Caco-2 (cell line): ENCODE measurements around the gene GPR183. TPM values are rescaled to one million over a fixed set of nuclear protein-coding genes. Genes with fewer than 3 reads are reported as not detected.

Experiments
- BruUV-seq: library from RNA; stranded (reverse); fragments of 400-500 nt; replicated peaks from 2 replicates; lab custom pipeline; 2021; lab: Mats Ljungman, UMichigan
- CTCF ChIA-PET: fragments of 300-600 bp; sonication (Branson Sonifier 250); formaldehyde crosslinking; loops from one replicate; lab custom pipeline; 2022; ENCODE audit warnings: antibody characterized with exemption; lab: Charles Lee
- POLR2A ChIA-PET: fragments of 300-600 bp; sonication (Branson Sonifier 250); formaldehyde crosslinking; loops from one replicate; lab custom pipeline; 2022; ENCODE audit warnings: antibody characterized with exemption; lab: Charles Lee
- DNase-seq, 2 experiments: peaks; one replicate each; pipeline versions ENCODE4 v3.0.0 to v3.0.0-alpha.2; 2020 to 2022
- H3K27me3 ChIP-seq: replicated peaks from 2 replicates; pipeline ENCODE4 v1.6.0; 2011; ENCODE audit warnings: low read length; ENCODE audit not compliant: control insufficient read depth, insufficient read depth
- H3K36me3 ChIP-seq: 2 replicates; pipeline ENCODE4 v1.5.1; 2011; ENCODE audit warnings: low read length; ENCODE audit not compliant: control insufficient read depth, insufficient read depth
- H3K4me1 ChIP-seq: fragments of 250-450 bp; sonication (Bioruptor Pico); 2 replicates; pipeline ENCODE4 v1.5.1; 2020; ENCODE audit warnings: mild to moderate bottlenecking
- H3K4me3 ChIP-seq: 2 replicates; pipeline ENCODE4 v1.5.1; 2011; ENCODE audit warnings: low read depth, mild to moderate bottlenecking, control low read depth, low read length
- H3K9me3 ChIP-seq: fragments of 250-450 bp; sonication (Bioruptor Pico); 2 replicates; pipeline ENCODE4 v1.5.1; 2020; ENCODE audit warnings: mild to moderate bottlenecking, moderate library complexity
- H3K27ac Mint-ChIP-seq: one replicate; pipeline ENCODE4 v1.8.0; 2022; ENCODE audit warnings: mixed read lengths; ENCODE audit not compliant: unreplicated experiment
- H3K27me3 Mint-ChIP-seq: one replicate; pipeline ENCODE4 v1.8.0; 2022; ENCODE audit warnings: mixed read lengths; ENCODE audit not compliant: insufficient read depth, unreplicated experiment
- H3K36me3 Mint-ChIP-seq: one replicate; pipeline ENCODE4 v1.8.0; 2022; ENCODE audit warnings: mild to moderate bottlenecking, mixed read lengths; ENCODE audit not compliant: insufficient read depth, unreplicated experiment
- H3K4me1 Mint-ChIP-seq: one replicate; pipeline ENCODE4 v1.8.0; 2022; ENCODE audit warnings: low read depth, mixed read lengths; ENCODE audit not compliant: unreplicated experiment
- H3K4me3 Mint-ChIP-seq: one replicate; pipeline ENCODE4 v1.8.0; 2022; ENCODE audit warnings: mild to moderate bottlenecking, moderate library complexity, mixed read lengths; ENCODE audit not compliant: unreplicated experiment
- H3K9me3 Mint-ChIP-seq: one replicate; pipeline ENCODE4 v1.8.0; 2022; ENCODE audit warnings: mixed read lengths; ENCODE audit not compliant: unreplicated experiment
- CTCF ChIP-seq, 2 experiments: fragments of 200-600 bp in 1 of 2; IDR thresholded peaks; 1 replicate in 1 of 2; 2 replicates in 1 of 2; pipeline versions ENCODE4 v1.5.1 to v1.8.0; 2011 to 2022; ENCODE audit warnings: antibody characterized with exemption in 1 of 2, control low read depth in 1 of 2, inconsistent platforms in 1 of 2, low read depth in 1 of 2, low read length in 1 of 2, mild to moderate bottlenecking in 1 of 2, moderate library complexity in 1 of 2; ENCODE audit not compliant: insufficient read depth in 1 of 2, severe bottlenecking in 1 of 2, unreplicated experiment in 1 of 2
- intact Hi-C: fragments of 100-400 bp; cut with micrococcal nuclease; formaldehyde crosslinking; loops from one replicate; pipeline ENCODE4 v1.10.0; 2022; ENCODE audit not compliant: unreplicated experiment
- total RNA-seq: library from RNA; stranded (reverse); gene quantifications from 2 replicates; pipeline ENCODE4 v1.2.3, GENCODE V29; 2022

The GPR183 gene
- total RNA-seq, 1 experiment from 2014 or later = not detected

- no peak overlapping the region for H3K4me3 Mint-ChIP-seq
- intact Hi-C loops = no loop called here
- Histone ChIP-seq H3K36me3 (no peaks in the 10 kb centered on the region; the same call in 1 of the 2 replicates), H3K9me3 (no peaks in the 10 kb centered on the region), H3K4me1 (no peaks in the 10 kb centered on the region), H3K27me3 (no peaks in the 10 kb centered on the region), H3K4me3 (no peak overlapping the region)
- no TSS peak for BruUV-seq
- no peak for DNase-seq
- no peaks in the 10 kb centered on the region for H3K4me1 Mint-ChIP-seq
- ChIA-PET CTCF (no interaction called here), POLR2A (no interaction called here)
- peaks cover 11% of the 10 kb centered on the region for H3K36me3 Mint-ChIP-seq
- no peaks in the 10 kb centered on the region for H3K9me3 Mint-ChIP-seq
- H3K27ac Mint-ChIP-seq = no peak overlapping the region
- no peak for TF ChIP-seq CTCF (IDR thresholded peaks at IDR 0.05; ENCODE audit: insufficient read depth in 1 of 2, low read depth in 1 of 2, low read length in 1 of 2, severe bottlenecking in 1 of 2, unreplicated experiment in 1 of 2)
- no peaks in the 10 kb centered on the region for H3K27me3 Mint-ChIP-seq
These were observed 20.6 kb upstream of the GPR183 start for GRCh38 chr13:99327761-99328160.

GRCh38 chr13:99327126-99327525, 19.9 kb upstream of the GPR183 start:
- H3K27me3 Mint-ChIP-seq = no peaks in the 10 kb centered on the region
- CTCF ChIA-PET = no interaction called here
- H3K9me3 Mint-ChIP-seq = no peaks in the 10 kb centered on the region

GRCh38 chr13:99326012-99326411, 18.8 kb upstream of the GPR183 start:
- no peak for TF ChIP-seq CTCF (IDR thresholded peaks at IDR 0.05; ENCODE audit: insufficient read depth in 1 of 2, low read depth in 1 of 2, low read length in 1 of 2, severe bottlenecking in 1 of 2, unreplicated experiment in 1 of 2)
- H3K4me3 ChIP-seq = no peak overlapping the region
- H3K4me3 Mint-ChIP-seq = no peak overlapping the region
- ChIA-PET CTCF (no interaction called here), POLR2A (no interaction called here)
- no peaks in the 10 kb centered on the region for H3K4me1 ChIP-seq
- no peaks in the 10 kb centered on the region for H3K9me3 Mint-ChIP-seq
- no TSS peak for BruUV-seq
- intact Hi-C loops = no loop called here
- peaks cover 15% of the 10 kb centered on the region for H3K36me3 Mint-ChIP-seq
- DNase-seq = no peak
- H3K27me3 ChIP-seq = no peaks in the 10 kb centered on the region
- no peaks in the 10 kb centered on the region for H3K9me3 ChIP-seq
- no peaks in the 10 kb centered on the region for H3K27me3 Mint-ChIP-seq
- no peaks in the 10 kb centered on the region for H3K36me3 ChIP-seq
- H3K27ac Mint-ChIP-seq = no peak overlapping the region
- no peaks in the 10 kb centered on the region for H3K4me1 Mint-ChIP-seq

More at GRCh38 chr13:99327126-99327525, 19.9 kb upstream of the GPR183 start:
- DNase-seq = no peak
- no peaks in the 10 kb centered on the region for H3K4me1 ChIP-seq
- POLR2A ChIA-PET = no interaction called here
- H3K4me1 Mint-ChIP-seq = no peaks in the 10 kb centered on the region
- H3K4me3 ChIP-seq = no peak overlapping the region
- BruUV-seq = no TSS peak
- TF ChIP-seq CTCF (IDR thresholded peaks at IDR 0.05; ENCODE audit: insufficient read depth in 1 of 2, low read depth in 1 of 2, low read length in 1 of 2, severe bottlenecking in 1 of 2, unreplicated experiment in 1 of 2) = no peak
- no peaks in the 10 kb centered on the region; the same call in 1 of the 2 replicates for H3K36me3 ChIP-seq
- peaks cover 13% of the 10 kb centered on the region for H3K36me3 Mint-ChIP-seq
- intact Hi-C loops = no loop called here
- H3K4me3 Mint-ChIP-seq = no peak overlapping the region
- H3K27ac Mint-ChIP-seq = no peak overlapping the region
- H3K27me3 ChIP-seq = no peaks in the 10 kb centered on the region
- H3K9me3 ChIP-seq = no peaks in the 10 kb centered on the region
